Measurements from ENCODE around the gene AS3MT. TPM values are rescaled to one million over a fixed set of nuclear protein-coding genes. Genes with fewer than 3 reads are reported as not detected.
"Not testable (repeated sequence)": the region's sequence is repeated elsewhere in the genome, so short reads cannot be mapped to it uniquely, and the experiment has no call there.

The AS3MT gene, protein sequence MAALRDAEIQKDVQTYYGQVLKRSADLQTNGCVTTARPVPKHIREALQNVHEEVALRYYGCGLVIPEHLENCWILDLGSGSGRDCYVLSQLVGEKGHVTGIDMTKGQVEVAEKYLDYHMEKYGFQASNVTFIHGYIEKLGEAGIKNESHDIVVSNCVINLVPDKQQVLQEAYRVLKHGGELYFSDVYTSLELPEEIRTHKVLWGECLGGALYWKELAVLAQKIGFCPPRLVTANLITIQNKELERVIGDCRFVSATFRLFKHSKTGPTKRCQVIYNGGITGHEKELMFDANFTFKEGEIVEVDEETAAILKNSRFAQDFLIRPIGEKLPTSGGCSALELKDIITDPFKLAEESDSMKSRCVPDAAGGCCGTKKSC
- 1 to 10 TPM in 1 of 3 donors, under 1 TPM in 1, not detected in 1; 0.27 to 1.6 TPM for total RNA-seq
- long read RNA-seq, donor 1, partial matches to known transcripts = 0 of 1 reads
- long read RNA-seq, donor 1, other reads (novel, unspliced or antisense) = 1 of 1 reads
- long read RNA-seq, donor 2 = 0 reads

DNA sequence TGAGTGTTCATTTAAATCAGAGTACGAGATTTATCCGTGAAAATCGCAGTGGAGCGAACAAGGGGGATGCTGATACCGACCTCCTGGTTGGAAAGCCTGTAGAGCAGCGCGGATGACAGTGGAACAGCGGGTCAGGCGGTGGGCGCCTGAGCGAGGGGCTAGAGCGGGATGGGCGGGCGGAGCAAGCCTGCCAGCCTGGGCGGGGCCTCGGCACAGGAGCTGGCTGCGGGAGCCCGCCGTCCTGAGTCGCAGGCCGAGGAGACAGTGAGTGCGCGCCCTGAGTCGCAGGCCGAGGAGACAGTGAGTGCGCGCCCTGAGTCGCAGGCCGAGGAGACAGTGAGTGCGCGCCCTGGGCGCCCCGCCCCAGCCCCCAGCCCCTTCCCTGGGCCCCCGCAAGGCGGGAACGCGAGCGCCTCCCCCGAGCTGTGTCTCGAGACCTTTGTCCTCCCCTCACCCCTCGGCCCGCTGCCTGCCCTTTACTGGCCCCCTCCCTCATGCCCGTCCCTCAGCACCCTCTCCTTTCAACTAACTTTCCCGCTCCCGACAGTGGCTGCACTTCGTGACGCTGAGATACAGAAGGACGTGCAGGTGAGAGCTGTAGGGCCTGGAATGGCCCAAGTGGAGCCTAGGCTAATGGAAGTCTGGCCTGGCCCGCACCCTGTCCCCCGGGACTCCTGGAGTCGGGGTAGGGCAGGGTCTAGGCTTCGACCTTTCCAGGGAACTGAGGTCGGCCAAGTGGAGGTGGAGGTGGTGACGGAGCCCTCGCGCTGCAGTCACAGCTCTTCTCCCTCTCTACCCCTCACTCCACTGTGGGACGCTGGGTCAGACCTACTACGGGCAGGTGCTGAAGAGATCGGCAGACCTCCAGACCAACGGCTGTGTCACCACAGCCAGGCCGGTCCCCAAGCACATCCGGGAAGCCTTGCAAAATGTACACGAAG, at the start of gene AS3MT:
TSS of gene AS3MT (plus strand) at position 213 of the 941 bp plus-strand sequence. CDS start at position 336, 123 bp downstream.
- no peaks in the 10 kb centered on the region for H3K9me3 ChIP-seq
- peaks cover 3% of the 10 kb centered on the region for H3K4me1 ChIP-seq (ENCODE audit: low read depth)
- DNase-seq (peak; percentile 10 to 51 (median 45)), ATAC-seq (peak; percentile 84)
- TF ChIP-seq, protein P1, sequence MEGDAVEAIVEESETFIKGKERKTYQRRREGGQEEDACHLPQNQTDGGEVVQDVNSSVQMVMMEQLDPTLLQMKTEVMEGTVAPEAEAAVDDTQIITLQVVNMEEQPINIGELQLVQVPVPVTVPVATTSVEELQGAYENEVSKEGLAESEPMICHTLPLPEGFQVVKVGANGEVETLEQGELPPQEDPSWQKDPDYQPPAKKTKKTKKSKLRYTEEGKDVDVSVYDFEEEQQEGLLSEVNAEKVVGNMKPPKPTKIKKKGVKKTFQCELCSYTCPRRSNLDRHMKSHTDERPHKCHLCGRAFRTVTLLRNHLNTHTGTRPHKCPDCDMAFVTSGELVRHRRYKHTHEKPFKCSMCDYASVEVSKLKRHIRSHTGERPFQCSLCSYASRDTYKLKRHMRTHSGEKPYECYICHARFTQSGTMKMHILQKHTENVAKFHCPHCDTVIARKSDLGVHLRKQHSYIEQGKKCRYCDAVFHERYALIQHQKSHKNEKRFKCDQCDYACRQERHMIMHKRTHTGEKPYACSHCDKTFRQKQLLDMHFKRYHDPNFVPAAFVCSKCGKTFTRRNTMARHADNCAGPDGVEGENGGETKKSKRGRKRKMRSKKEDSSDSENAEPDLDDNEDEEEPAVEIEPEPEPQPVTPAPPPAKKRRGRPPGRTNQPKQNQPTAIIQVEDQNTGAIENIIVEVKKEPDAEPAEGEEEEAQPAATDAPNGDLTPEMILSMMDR (IDR thresholded peaks at IDR 0.05) = no peak
- H3K4me3 ChIP-seq = no peak within 1 kb of the TSS
- H3K36me3 ChIP-seq (ENCODE audit: low read depth) = no peaks in the 10 kb centered on the region
- intact Hi-C loops (cut with DNase I, micrococcal nuclease) = no loop called here

DNA sequence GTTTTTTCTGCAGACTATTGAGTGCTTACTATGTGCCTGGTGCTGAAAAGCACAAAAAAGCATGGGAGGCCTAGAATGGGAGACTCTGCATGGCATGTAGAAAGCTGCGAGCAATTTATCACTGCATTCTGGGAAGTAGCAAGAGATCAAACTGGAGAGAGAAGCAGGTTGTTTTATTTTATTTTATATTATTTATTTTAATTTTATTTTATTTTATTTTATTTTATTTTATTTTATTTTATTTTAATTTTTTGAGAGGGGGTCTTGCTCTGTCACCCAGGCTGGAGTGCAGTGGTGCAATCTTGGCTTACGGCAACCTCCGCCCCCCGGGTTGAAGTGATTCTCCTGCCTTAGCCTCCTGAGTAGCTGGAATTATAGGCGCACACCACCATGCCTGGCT, 49.3 kb upstream of the AS3MT start:
- H3K9me3 ChIP-seq; H3K4me3 ChIP-seq; DNase-seq; intact Hi-C loops (cut with DNase I, micrococcal nuclease); H3K36me3 ChIP-seq (ENCODE audit: low read depth); ATAC-seq; H3K4me1 ChIP-seq (ENCODE audit: low read depth): not testable (repeated sequence)

DNA sequence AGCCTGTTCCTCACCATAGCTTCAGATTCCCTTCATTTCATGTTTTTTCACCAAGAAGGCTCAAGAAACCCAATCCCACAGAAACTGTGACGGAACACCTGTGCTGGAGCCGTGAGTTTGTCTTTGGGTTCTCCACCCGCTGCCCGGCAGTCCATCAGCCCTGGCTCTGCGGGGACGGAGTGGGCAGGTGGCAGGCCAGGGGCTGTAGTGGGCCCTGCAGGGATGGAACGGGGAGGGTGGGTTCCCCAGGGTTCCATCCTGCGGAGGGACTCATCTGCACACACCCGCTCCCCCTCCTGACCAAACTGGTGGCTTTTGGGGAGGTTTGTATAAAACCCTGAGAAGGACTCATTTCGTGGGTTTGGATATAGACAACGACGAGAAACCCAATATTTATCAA, 47.0 kb upstream of the AS3MT start:
- no peak for ATAC-seq
- Histone ChIP-seq H3K4me1 (ENCODE audit: low read depth) (no peaks in the 10 kb centered on the region), H3K36me3 (ENCODE audit: low read depth) (no peaks in the 10 kb centered on the region), H3K4me3 (no peak overlapping the region), H3K9me3 (no peaks in the 10 kb centered on the region)
- no peak for DNase-seq
- TF ChIP-seq, protein P1 (IDR thresholded peaks at IDR 0.05) = no peak
- intact Hi-C loops (cut with DNase I, micrococcal nuclease) = no loop called here

DNA sequence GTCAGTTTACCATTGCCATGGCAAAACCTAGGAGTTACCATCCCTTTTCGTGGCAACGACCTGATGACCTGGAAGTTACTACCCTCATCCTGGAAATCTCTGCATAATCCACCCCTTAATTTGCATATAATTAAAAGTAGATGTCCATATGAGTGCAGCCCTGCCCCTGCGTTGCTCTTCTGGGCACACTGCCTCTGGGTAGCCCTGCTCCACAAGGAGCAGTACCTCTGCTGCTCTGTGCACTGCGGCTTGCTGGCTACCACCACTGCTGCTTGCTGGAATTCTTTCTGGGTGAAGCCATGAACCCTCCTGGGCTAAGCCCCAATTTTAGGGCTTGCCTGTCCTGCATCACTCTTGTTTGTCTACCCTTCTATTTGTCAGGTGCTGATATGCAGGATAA, 44.6 kb upstream of the AS3MT start:
- Histone ChIP-seq H3K36me3 (ENCODE audit: low read depth) (no peaks in the 10 kb centered on the region), H3K4me3 (no peak overlapping the region), H3K9me3 (no peaks in the 10 kb centered on the region), H3K4me1 (ENCODE audit: low read depth) (no peaks in the 10 kb centered on the region)
- DNase-seq (no peak), ATAC-seq (no peak)
- intact Hi-C loops (cut with DNase I, micrococcal nuclease) = no loop called here
- TF ChIP-seq, protein P1 (IDR thresholded peaks at IDR 0.05) = no peak

DNA sequence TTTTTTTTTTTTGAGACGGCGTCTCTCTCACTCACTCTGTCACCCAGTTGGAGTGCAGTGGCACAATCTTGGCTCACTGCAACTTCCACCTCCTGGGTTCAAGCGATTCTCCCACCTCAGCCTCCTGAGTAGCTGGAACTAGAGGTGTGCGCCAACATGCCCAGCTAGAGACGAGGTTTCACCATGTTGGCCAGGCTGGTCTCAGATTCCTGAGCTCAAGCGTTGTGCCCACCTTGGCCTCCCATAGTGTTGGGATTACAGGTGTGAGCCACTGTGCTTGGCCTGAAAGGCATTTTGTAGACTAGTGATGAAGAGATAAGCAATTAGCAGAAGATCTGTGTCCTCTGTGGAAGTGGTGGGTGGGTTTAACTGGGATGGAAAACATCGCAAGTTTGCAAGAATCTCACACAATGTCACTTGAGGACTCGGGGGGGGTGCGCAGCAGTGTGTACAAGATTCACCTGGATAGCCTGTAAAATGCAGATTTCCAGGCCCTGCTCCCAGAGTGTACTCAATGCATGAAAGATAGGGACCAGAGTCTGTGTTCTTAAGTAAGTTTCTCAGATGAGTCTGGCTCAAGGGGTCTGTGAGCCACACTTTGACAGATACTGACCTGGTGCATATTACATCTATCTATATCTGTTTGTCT, 43.0 kb upstream of the AS3MT start:
- Histone ChIP-seq H3K4me3 (no peak overlapping the region), H3K9me3 (no peaks in the 10 kb centered on the region), H3K36me3 (ENCODE audit: low read depth) (no peaks in the 10 kb centered on the region), H3K4me1 (ENCODE audit: low read depth) (no peaks in the 10 kb centered on the region)
- ATAC-seq (no peak), DNase-seq (no peak)
- TF ChIP-seq, protein P1 (IDR thresholded peaks at IDR 0.05) = no peak
- intact Hi-C loops (cut with DNase I, micrococcal nuclease) = no loop called here

All from mucosa of descending colon (tissue), 3 donors.